Endodermal cell (in vitro differentiated cells): Measurements from ENCODE around the gene LSM14B. TPM values are rescaled to one million over a fixed set of nuclear protein-coding genes. Genes with fewer than 3 reads are reported as not detected.

Source experiments
- DNase-seq: peaks from one replicate; pipeline ENCODE4 v3.0.0-alpha.2; 2017
- H3K27ac ChIP-seq: 2 replicates; pipeline ENCODE4 v1.5.1; 2013; ENCODE audit warnings: mild to moderate bottlenecking, low read depth, low read length, moderate library complexity
- H3K27me3 ChIP-seq: 2 replicates; pipeline ENCODE4 v1.6.1; 2013; ENCODE audit warnings: mild to moderate bottlenecking, low read length, moderate library complexity; ENCODE audit not compliant: insufficient read depth, control insufficient read depth, poor library complexity, severe bottlenecking
- H3K36me3 ChIP-seq: 2 replicates; pipeline ENCODE4 v1.7.0; 2013; ENCODE audit warnings: mild to moderate bottlenecking, low read length, moderate library complexity; ENCODE audit not compliant: control insufficient read depth, insufficient read depth
- H3K4me1 ChIP-seq: one replicate; pipeline ENCODE4 v1.7.0; 2013; ENCODE audit warnings: low read length; ENCODE audit not compliant: control insufficient read depth, insufficient read depth
- H3K4me3 ChIP-seq: 2 replicates; pipeline ENCODE4 v1.5.1; 2013; ENCODE audit warnings: mild to moderate bottlenecking, low read length, moderate library complexity
- H3K9ac ChIP-seq: 2 replicates; pipeline ENCODE4 v1.6.1; 2013; ENCODE audit warnings: mild to moderate bottlenecking, low read length, moderate library complexity; ENCODE audit not compliant: poor library complexity, severe bottlenecking; ENCODE audit errors: extremely low read depth
- H3K9me3 ChIP-seq: 2 replicates; pipeline ENCODE4 v1.6.1; 2013; ENCODE audit warnings: mild to moderate bottlenecking, low read length, moderate library complexity; ENCODE audit not compliant: control insufficient read depth
- H3K27ac Mint-ChIP-seq: 2 replicates; pipeline ENCODE4 v1.8.0; 2020; ENCODE audit warnings: mixed read lengths
- H3K27me3 Mint-ChIP-seq: 2 replicates; pipeline ENCODE4 v1.8.0; 2021; ENCODE audit warnings: mild to moderate bottlenecking, mixed read lengths; ENCODE audit not compliant: insufficient read depth
- H3K36me3 Mint-ChIP-seq: 2 replicates; pipeline ENCODE4 v1.8.0; 2020; ENCODE audit warnings: low read depth, mixed read lengths
- H3K4me1 Mint-ChIP-seq: 2 replicates; pipeline ENCODE4 v1.8.0; 2020; ENCODE audit warnings: mixed read lengths
- H3K4me3 Mint-ChIP-seq: 2 replicates; pipeline ENCODE4 v1.8.0; 2020; ENCODE audit warnings: mild to moderate bottlenecking, moderate library complexity, mixed read lengths
- H3K9me3 Mint-ChIP-seq: 2 replicates; pipeline ENCODE4 v1.8.0; 2020; ENCODE audit warnings: mild to moderate bottlenecking, mixed read lengths
- WGBS, 2 experiments: methylation state at CpG; one replicate each; pipeline versions ENCODE4 v1.1.5 to v1.1.7; 2013; ENCODE audit warnings: missing lambda C conversion rate in 2 of 2, mixed read lengths in 1 of 2; ENCODE audit not compliant: insufficient coverage in 1 of 2, insufficient read length in 1 of 2; 5-methylcytosine and 5-hydroxymethylcytosine counted together
- total RNA-seq, 2 donors: library from RNA; stranded (reverse); fragmentation: NEBNext Ultra II Directional in 1 of 2; extraction: Animal tissue kit (Norgen Biotek cat#: 25700) in 1 of 2; gene quantifications; 2 replicates in 1 of 2; 3 replicates in 1 of 2; pipeline ENCODE4 v1.2.1, GENCODE V29; 2021
- TF ChIP-seq, protein P1 (sequence below): fragments of 200-600 bp; sonication (generic); conservative IDR thresholded peaks from 2 replicates; pipeline ENCODE4 v1.5.0; 2021; ENCODE audit warnings: antibody characterized with exemption, mild to moderate bottlenecking

LSM14B gene
- total RNA-seq, 2 donors from 2014 or later: 89.1 to 91.1 TPM

DNA sequence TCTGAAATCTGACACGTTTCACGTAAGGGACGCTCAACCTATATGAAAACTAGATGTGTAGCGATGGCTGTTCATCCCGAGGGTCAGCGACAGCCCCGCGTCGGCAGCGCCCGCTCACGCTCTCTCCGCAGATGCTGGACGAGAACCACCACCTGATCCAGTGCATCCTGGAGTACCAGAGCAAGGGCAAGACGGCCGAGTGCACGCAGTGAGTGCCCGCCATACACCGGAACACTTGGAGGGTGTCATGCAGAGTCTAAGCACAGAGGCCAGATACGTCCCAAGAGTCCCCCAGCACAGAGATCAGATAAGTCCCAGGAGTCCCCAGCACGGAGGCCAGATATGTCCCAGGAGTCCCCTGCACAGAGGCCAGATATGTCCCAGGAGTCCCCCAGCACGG, 36.3 kb downstream of the LSM14B start:
- no peak overlapping the region for H3K27ac ChIP-seq
- peaks cover under 1% of the 10 kb centered on the region for H3K9me3 ChIP-seq
- DNase-seq: no peak
- H3K36me3 ChIP-seq: peaks cover 50% of the 10 kb centered on the region
- Mint-ChIP-seq H3K4me3 (no peak overlapping the region), H3K36me3 (peaks cover 30% of the 10 kb centered on the region), H3K9me3 (peaks cover under 1% of the 10 kb centered on the region), H3K4me1 (peaks cover 11% of the 10 kb centered on the region), H3K27me3 (no peaks in the 10 kb centered on the region), H3K27ac (no peak overlapping the region)
- WGBS, 2 experiments: 94 to 97% methylated on average over 20 to 22 of the region's 22 CpGs
- TF ChIP-seq, protein P1, sequence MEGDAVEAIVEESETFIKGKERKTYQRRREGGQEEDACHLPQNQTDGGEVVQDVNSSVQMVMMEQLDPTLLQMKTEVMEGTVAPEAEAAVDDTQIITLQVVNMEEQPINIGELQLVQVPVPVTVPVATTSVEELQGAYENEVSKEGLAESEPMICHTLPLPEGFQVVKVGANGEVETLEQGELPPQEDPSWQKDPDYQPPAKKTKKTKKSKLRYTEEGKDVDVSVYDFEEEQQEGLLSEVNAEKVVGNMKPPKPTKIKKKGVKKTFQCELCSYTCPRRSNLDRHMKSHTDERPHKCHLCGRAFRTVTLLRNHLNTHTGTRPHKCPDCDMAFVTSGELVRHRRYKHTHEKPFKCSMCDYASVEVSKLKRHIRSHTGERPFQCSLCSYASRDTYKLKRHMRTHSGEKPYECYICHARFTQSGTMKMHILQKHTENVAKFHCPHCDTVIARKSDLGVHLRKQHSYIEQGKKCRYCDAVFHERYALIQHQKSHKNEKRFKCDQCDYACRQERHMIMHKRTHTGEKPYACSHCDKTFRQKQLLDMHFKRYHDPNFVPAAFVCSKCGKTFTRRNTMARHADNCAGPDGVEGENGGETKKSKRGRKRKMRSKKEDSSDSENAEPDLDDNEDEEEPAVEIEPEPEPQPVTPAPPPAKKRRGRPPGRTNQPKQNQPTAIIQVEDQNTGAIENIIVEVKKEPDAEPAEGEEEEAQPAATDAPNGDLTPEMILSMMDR: no peak
- H3K27me3 ChIP-seq: no peaks in the 10 kb centered on the region
- H3K4me1 ChIP-seq: peaks cover 2% of the 10 kb centered on the region
- H3K4me3 ChIP-seq: no peak overlapping the region
- H3K9ac ChIP-seq: no peak overlapping the region

DNA sequence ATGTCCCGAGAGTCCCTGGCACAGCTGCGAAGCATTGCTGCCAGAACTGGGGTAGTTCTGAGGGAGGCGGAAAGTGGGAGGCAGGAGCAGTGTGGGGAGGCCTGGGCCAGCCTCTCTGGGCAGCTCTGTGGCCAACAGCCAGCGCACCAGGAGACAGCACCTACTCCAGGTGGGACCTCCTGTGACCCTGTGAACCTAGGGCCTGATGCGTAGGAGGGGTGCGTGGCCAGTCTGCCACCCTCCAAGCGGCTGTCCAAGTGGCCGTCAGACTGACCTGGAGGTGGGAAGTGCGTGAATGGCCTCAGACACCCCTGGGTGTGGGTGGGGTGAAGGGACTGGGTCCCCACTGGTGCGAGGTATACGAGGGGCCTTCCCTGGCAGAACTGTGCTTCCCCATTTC, 36.8 kb downstream of the LSM14B start:
- H3K4me1 ChIP-seq: peaks cover 2% of the 10 kb centered on the region
- H3K9ac ChIP-seq: no peak overlapping the region
- Mint-ChIP-seq H3K4me3 (no peak overlapping the region), H3K4me1 (peaks cover 11% of the 10 kb centered on the region), H3K27me3 (no peaks in the 10 kb centered on the region), H3K36me3 (peaks cover 30% of the 10 kb centered on the region), H3K27ac (no peak overlapping the region), H3K9me3 (no peaks in the 10 kb centered on the region)
- H3K9me3 ChIP-seq: no peaks in the 10 kb centered on the region
- DNase-seq: no peak
- WGBS, 2 experiments: 94 to 96% methylated on average over 10 to 11 of the region's 11 CpGs
- H3K27ac ChIP-seq: no peak overlapping the region
- no peaks in the 10 kb centered on the region for H3K27me3 ChIP-seq
- TF ChIP-seq, protein P1: no peak
- no peak overlapping the region for H3K4me3 ChIP-seq
- peaks cover 45% of the 10 kb centered on the region for H3K36me3 ChIP-seq

DNA sequence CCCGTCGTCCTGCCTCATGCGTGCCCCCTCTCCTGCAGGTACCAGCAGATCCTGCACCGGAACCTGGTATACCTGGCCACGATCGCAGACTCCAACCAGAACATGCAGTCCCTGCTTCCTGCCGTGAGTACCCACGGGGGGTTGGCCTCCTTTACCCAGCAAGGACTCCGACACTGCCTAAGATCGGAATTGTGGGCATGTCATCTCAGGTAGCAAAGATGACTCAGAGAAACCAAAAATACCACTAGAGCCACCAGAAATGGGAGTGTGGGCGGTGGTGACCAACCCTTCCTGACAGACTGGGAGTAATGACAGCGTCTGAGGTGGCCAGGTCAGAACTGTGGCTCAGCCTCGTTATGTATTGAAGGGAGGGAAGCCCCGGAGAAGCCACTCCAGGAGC, 37.6 kb downstream of the LSM14B start:
- Histone ChIP-seq H3K27ac (no peak overlapping the region), H3K27me3 (no peaks in the 10 kb centered on the region), H3K9ac (no peak overlapping the region), H3K9me3 (no peaks in the 10 kb centered on the region), H3K4me3 (no peak overlapping the region), H3K36me3 (peaks cover 39% of the 10 kb centered on the region), H3K4me1 (peaks cover 2% of the 10 kb centered on the region)
- H3K36me3 Mint-ChIP-seq: peaks cover 27% of the 10 kb centered on the region
- DNase-seq: no peak
- no peak overlapping the region for H3K27ac Mint-ChIP-seq
- TF ChIP-seq, protein P1: no peak
- H3K4me1 Mint-ChIP-seq: peaks cover 11% of the 10 kb centered on the region
- WGBS, 2 experiments: 91 to 98% methylated on average over 11 to 13 of the region's 14 CpGs
- H3K27me3 Mint-ChIP-seq: no peaks in the 10 kb centered on the region
- no peaks in the 10 kb centered on the region for H3K9me3 Mint-ChIP-seq
- H3K4me3 Mint-ChIP-seq: no peak overlapping the region
